MCF 10A (cell line): ENCODE measurements around the gene MAGOH. TPM values are rescaled to one million over a fixed set of nuclear protein-coding genes. Genes with fewer than 3 reads are reported as not detected.

Source experiments
- BruUV-seq: library from RNA; stranded (reverse); fragments of 400-500 nt; replicated peaks from 2 replicates; lab custom pipeline; 2021; lab: Mats Ljungman, UMichigan
- CTCF ChIA-PET: fragments of 300-600 bp; sonication (Branson Sonifier 250); formaldehyde crosslinking; extraction: SDS; loops from one replicate; lab custom pipeline; 2021; ENCODE audit warnings: antibody characterized with exemption, inconsistent platforms; lab: Yijun Ruan, JAX
- POLR2A ChIA-PET: fragments of 300-600, 350-650 bp; sonication (Branson Sonifier 250); formaldehyde crosslinking; extraction: SDS; loops from one replicate; lab custom pipeline; 2020; ENCODE audit warnings: antibody characterized with exemption, inconsistent platforms; lab: Yijun Ruan, JAX
- DNase-seq: peaks from one replicate; pipeline ENCODE4 v3.0.0-alpha.2; 2018; ENCODE audit not compliant: unreplicated experiment
- H3K27ac Mint-ChIP-seq: one replicate; pipeline ENCODE4 v1.8.0; 2022; ENCODE audit warnings: mild to moderate bottlenecking, low read depth, mixed read lengths; ENCODE audit not compliant: unreplicated experiment
- H3K27me3 Mint-ChIP-seq: one replicate; pipeline ENCODE4 v1.8.0; 2022; ENCODE audit warnings: mixed read lengths; ENCODE audit not compliant: insufficient read depth, unreplicated experiment
- H3K36me3 Mint-ChIP-seq: one replicate; pipeline ENCODE4 v1.8.0; 2022; ENCODE audit warnings: mild to moderate bottlenecking, moderate library complexity, mixed read lengths; ENCODE audit not compliant: insufficient read depth, unreplicated experiment
- H3K4me1 Mint-ChIP-seq: one replicate; pipeline ENCODE4 v1.8.0; 2022; ENCODE audit warnings: mixed read lengths; ENCODE audit not compliant: insufficient read depth, unreplicated experiment
- H3K4me3 Mint-ChIP-seq: one replicate; pipeline ENCODE4 v1.8.0; 2022; ENCODE audit warnings: mild to moderate bottlenecking, moderate library complexity, mixed read lengths; ENCODE audit not compliant: unreplicated experiment
- H3K9me3 Mint-ChIP-seq: one replicate; pipeline ENCODE4 v1.8.0; 2022; ENCODE audit warnings: mixed read lengths; ENCODE audit not compliant: unreplicated experiment
- intact Hi-C: fragments of 100-400 bp; cut with micrococcal nuclease; formaldehyde crosslinking; loops from 2 replicates; pipeline ENCODE4 v1.14.1; 2022
- total RNA-seq: library from RNA; stranded (reverse); gene quantifications from 2 replicates; pipeline ENCODE4 v1.2.3, GENCODE V29; 2022
- TF ChIP-seq, protein P1 (sequence below): fragments of 200-600 bp; IDR thresholded peaks from one replicate; pipeline ENCODE4 v1.8.0; 2022; ENCODE audit warnings: antibody characterized with exemption, mild to moderate bottlenecking; ENCODE audit not compliant: unreplicated experiment

The MAGOH gene
- total RNA-seq, 1 experiment from 2014 or later: 68.2 TPM

DNA sequence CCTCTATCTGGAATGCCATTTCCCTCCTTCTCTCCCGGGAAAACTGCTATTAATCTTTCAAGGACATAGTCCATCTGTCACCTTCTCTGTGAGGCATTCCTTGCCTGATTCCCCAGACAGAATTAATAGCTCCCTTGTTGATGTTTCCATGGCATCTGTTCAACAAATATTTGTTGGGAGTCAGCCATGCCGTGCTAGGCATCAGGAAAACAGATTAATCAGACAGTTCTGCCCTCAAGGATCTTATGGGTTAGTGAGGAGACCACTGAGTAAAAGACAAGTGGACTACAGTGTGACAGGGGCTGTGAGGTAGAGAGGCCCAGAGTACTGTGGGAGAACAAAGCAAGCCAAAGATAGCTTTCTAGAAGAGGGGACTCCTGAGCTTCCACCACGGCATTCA lies 11.4 kb upstream of the MAGOH start:
- TF ChIP-seq, protein P1, sequence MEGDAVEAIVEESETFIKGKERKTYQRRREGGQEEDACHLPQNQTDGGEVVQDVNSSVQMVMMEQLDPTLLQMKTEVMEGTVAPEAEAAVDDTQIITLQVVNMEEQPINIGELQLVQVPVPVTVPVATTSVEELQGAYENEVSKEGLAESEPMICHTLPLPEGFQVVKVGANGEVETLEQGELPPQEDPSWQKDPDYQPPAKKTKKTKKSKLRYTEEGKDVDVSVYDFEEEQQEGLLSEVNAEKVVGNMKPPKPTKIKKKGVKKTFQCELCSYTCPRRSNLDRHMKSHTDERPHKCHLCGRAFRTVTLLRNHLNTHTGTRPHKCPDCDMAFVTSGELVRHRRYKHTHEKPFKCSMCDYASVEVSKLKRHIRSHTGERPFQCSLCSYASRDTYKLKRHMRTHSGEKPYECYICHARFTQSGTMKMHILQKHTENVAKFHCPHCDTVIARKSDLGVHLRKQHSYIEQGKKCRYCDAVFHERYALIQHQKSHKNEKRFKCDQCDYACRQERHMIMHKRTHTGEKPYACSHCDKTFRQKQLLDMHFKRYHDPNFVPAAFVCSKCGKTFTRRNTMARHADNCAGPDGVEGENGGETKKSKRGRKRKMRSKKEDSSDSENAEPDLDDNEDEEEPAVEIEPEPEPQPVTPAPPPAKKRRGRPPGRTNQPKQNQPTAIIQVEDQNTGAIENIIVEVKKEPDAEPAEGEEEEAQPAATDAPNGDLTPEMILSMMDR: no peak
- no TSS peak for BruUV-seq
- CTCF ChIA-PET: interaction anchor here (1.0 to 1.9 kb wide), 2 partner anchors 16 to 29 kb away, joined by 4 read pairs; no protein-coding TSS in a partner anchor
- POLR2A ChIA-PET: interaction anchor here (0.8 kb wide), 1 partner anchor 11 kb away, joined by 3 read pairs; the partner anchor contains the start of gene MAGOH
- Mint-ChIP-seq H3K27me3 (no peaks in the 10 kb centered on the region), H3K27ac (no peak overlapping the region), H3K4me1 (no peaks in the 10 kb centered on the region), H3K36me3 (peaks cover 7% of the 10 kb centered on the region), H3K4me3 (no peak overlapping the region), H3K9me3 (no peaks in the 10 kb centered on the region)
- no peak for DNase-seq
- intact Hi-C loops: no loop called here

GRCh38 chr1:53246261-53247134 lies 8.2 kb upstream of the MAGOH start:
- H3K27ac Mint-ChIP-seq: no peak overlapping the region
- H3K9me3 Mint-ChIP-seq: no peaks in the 10 kb centered on the region
- TF ChIP-seq, protein P1: no peak
- POLR2A ChIA-PET: interaction anchor here (0.8 kb wide), 1 partner anchor 50 kb away, joined by 3 read pairs; no protein-coding TSS in a partner anchor
- BruUV-seq: no TSS peak
- CTCF ChIA-PET: interaction anchor here (1.0 kb wide), 1 partner anchor 32 kb away, joined by 4 read pairs; no protein-coding TSS in a partner anchor
- peaks cover 7% of the 10 kb centered on the region for H3K36me3 Mint-ChIP-seq
- intact Hi-C loops: no loop called here
- H3K27me3 Mint-ChIP-seq: no peaks in the 10 kb centered on the region
- no peak overlapping the region for H3K4me3 Mint-ChIP-seq
- no peaks in the 10 kb centered on the region for H3K4me1 Mint-ChIP-seq
- DNase-seq: no peak

GRCh38 chr1:53244141-53244540 lies 5.8 kb upstream of the MAGOH start:
- POLR2A ChIA-PET: no interaction called here
- H3K4me1 Mint-ChIP-seq: no peaks in the 10 kb centered on the region
- H3K36me3 Mint-ChIP-seq: no peaks in the 10 kb centered on the region
- no peaks in the 10 kb centered on the region for H3K9me3 Mint-ChIP-seq
- H3K27ac Mint-ChIP-seq: no peak overlapping the region
- TF ChIP-seq, protein P1: no peak
- CTCF ChIA-PET: interaction anchor here (0.6 to 1.0 kb wide), 2 partner anchors 34 to 139 kb away, joined by 3 read pairs; no protein-coding TSS in a partner anchor
- intact Hi-C loops: no loop called here
- no peak overlapping the region for H3K4me3 Mint-ChIP-seq
- DNase-seq: no peak
- no TSS peak for BruUV-seq
- H3K27me3 Mint-ChIP-seq: no peaks in the 10 kb centered on the region

DNA sequence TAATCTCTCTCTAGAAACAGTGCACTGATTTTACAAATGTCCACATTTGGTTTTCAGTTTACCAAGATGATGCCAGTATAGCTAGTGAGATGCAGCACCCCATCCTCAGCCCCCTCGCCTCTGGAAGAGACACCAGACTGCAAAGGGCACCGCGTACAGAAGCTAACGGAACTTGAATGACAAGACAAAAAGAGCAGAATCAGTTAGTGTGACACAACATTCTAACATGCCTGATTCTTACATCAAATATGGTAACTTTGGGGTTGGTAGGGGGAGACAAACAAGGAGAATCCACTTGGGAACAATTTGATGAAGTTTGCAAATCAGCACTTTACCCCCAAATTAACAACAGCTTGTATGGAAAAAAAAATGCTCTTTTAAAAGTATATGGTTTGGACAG lies 4.1 kb upstream of the MAGOH start:
- ChIA-PET POLR2A (no interaction called here), CTCF (no interaction called here)
- intact Hi-C loops: no loop called here
- BruUV-seq: no TSS peak
- Mint-ChIP-seq H3K9me3 (no peaks in the 10 kb centered on the region), H3K4me3 (no peak overlapping the region), H3K27ac (no peak overlapping the region), H3K36me3 (peaks cover 6% of the 10 kb centered on the region), H3K27me3 (no peaks in the 10 kb centered on the region), H3K4me1 (no peaks in the 10 kb centered on the region)
- no peak for DNase-seq
- TF ChIP-seq, protein P1: no peak
